ENCODE results near the gene RBM47. TPM values are rescaled to one million over a fixed set of nuclear protein-coding genes. Genes with fewer than 3 reads are reported as not detected.

The RBM47 gene
- total RNA-seq, 1 donor from 2014 or later, result 0.12 TPM

DNA sequence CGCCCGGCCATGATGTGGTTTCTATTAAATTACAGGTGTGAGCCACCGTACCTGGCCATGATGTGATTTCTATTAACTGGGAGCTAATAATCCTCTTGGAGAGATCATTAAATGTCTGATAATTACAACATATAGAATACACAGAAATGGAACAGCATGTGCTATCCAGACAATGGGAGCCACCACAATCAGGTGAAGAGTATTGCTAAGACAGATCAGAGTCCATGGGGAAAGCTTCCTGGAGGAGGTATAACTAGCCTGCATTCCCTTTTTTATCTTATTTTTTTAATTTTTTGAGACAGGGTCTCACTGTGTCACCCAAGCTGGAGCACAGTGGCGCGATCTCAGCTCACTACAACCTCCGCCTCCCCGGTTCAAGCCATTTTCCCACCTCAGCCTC is 147.7 kb downstream of the RBM47 start:
- DNase-seq (ENCODE audit: low spot score), result no peak
- peaks cover 1% of the 10 kb centered on the region for H3K36me3 Mint-ChIP-seq (ENCODE audit: low read depth)
- TF ChIP-seq CTCF (IDR thresholded peaks at IDR 0.05), result no peak
- peaks cover 17% of the 10 kb centered on the region for H3K27me3 Mint-ChIP-seq (ENCODE audit: low read depth)
- no peaks in the 10 kb centered on the region for H3K9me3 Mint-ChIP-seq (ENCODE audit: low read depth)
- H3K27ac Mint-ChIP-seq (ENCODE audit: unreplicated experiment), result no peak overlapping the region
- H3K4me1 Mint-ChIP-seq (ENCODE audit: low read depth), result no peaks in the 10 kb centered on the region
- no peak overlapping the region for H3K4me3 Mint-ChIP-seq (ENCODE audit: unreplicated experiment)

DNA sequence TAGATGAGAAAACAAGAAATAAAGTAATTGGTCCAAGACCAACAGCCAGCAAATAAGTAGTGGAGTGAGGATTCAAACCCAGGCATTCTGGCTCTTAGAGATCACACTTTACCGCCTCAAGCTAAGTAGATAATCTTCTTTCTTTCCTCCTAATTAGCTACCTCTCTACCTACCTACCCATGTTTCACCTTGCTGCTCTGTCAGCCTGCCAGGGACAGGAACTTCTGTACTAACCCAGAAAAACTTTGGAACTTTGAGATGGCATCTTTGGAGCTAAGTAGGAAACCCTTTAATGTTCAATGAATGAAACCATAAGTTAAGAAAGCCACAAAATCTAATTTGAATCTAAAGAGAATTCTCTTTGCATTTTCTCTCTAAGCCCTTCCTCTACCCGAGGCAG is 149.4 kb downstream of the RBM47 start:
- Mint-ChIP-seq H3K9me3 (ENCODE audit: low read depth) (no peaks in the 10 kb centered on the region), H3K27me3 (ENCODE audit: low read depth) (peaks cover 20% of the 10 kb centered on the region), H3K4me1 (ENCODE audit: low read depth) (no peaks in the 10 kb centered on the region), H3K4me3 (ENCODE audit: unreplicated experiment) (no peak overlapping the region), H3K36me3 (ENCODE audit: low read depth) (peaks cover 1% of the 10 kb centered on the region), H3K27ac (ENCODE audit: unreplicated experiment) (no peak overlapping the region)
- TF ChIP-seq CTCF (IDR thresholded peaks at IDR 0.05), result no peak
- DNase-seq (ENCODE audit: low spot score), result no peak

DNA sequence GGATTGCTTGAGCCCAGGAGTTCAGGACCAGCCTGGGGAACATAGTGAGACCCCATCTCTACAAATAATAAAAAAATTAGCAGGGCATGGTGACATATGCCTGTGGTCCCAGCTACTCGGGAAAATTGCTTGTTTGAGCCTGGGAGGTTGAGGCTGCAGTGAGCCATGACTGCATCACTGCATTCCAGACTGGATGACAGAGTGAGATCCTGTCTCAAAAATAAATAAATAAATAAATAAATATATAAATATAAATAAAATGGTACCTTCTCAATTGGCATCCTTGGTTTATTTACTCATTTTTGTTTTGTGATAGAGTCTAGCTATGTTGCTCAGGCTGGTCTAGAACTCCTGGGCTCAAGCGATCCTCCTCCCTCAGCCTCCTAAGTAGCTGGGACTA is 150.3 kb downstream of the RBM47 start:
- no peak overlapping the region for H3K27ac Mint-ChIP-seq (ENCODE audit: unreplicated experiment)
- no peaks in the 10 kb centered on the region for H3K9me3 Mint-ChIP-seq (ENCODE audit: low read depth)
- H3K27me3 Mint-ChIP-seq (ENCODE audit: low read depth), result peaks cover 16% of the 10 kb centered on the region
- H3K4me3 Mint-ChIP-seq (ENCODE audit: unreplicated experiment), result no peak overlapping the region
- no peaks in the 10 kb centered on the region for H3K4me1 Mint-ChIP-seq (ENCODE audit: low read depth)
- no peaks in the 10 kb centered on the region for H3K36me3 Mint-ChIP-seq (ENCODE audit: low read depth)
- no peak for DNase-seq (ENCODE audit: low spot score)
- no peak for TF ChIP-seq CTCF (IDR thresholded peaks at IDR 0.05)

- Mint-ChIP-seq H3K9me3 (ENCODE audit: low read depth) (no peaks in the 10 kb centered on the region), H3K4me3 (ENCODE audit: unreplicated experiment) (no peak overlapping the region), H3K27ac (ENCODE audit: unreplicated experiment) (no peak overlapping the region), H3K27me3 (ENCODE audit: low read depth) (peaks cover 6% of the 10 kb centered on the region), H3K4me1 (ENCODE audit: low read depth) (no peaks in the 10 kb centered on the region), H3K36me3 (ENCODE audit: low read depth) (no peaks in the 10 kb centered on the region)
- TF ChIP-seq CTCF (IDR thresholded peaks at IDR 0.05), result no peak
- DNase-seq (ENCODE audit: low spot score), result no peak
Observed at GRCh38 chr4:40475609-40476008, 154.1 kb downstream of the RBM47 start.

GRCh38 chr4:40473578-40474388 is 155.9 kb downstream of the RBM47 start:
- DNase-seq (ENCODE audit: low spot score), result no peak
- Mint-ChIP-seq H3K9me3 (ENCODE audit: low read depth) (no peaks in the 10 kb centered on the region), H3K27ac (ENCODE audit: unreplicated experiment) (no peak overlapping the region), H3K4me3 (ENCODE audit: unreplicated experiment) (no peak overlapping the region), H3K4me1 (ENCODE audit: low read depth) (no peaks in the 10 kb centered on the region), H3K36me3 (ENCODE audit: low read depth) (no peaks in the 10 kb centered on the region), H3K27me3 (ENCODE audit: low read depth) (peaks cover 4% of the 10 kb centered on the region)
- TF ChIP-seq CTCF (IDR thresholded peaks at IDR 0.05), result no peak

Measured in chondrocyte (in vitro differentiated cells).